ENCODE results near the gene OR10S1.
A peak's percentile ranks its signal among the peaks of the same experiment; 100 is the strongest.

OR10S1 gene

DNA sequence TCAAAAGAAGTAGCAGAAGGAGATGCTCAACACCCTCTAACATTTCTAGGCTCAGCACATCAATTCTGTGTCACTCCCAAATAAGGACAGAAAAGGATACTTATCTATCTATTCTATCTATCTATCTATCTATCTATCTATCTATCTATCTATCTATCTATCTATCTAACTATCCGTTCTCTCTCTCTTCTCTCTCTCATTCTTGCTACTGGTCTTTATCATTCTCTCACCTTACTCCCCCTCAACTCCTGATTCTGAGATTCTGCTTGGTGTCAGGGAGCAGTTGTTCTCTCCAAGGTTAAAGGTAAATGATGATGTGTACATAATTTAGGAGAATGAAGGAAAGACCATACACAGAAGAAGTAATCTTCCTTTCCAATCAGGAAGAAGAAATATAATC is 17.5 kb upstream of the OR10S1 start, which contains the start of gene OR10G6:
OR10G6 (minus strand) TSS at position 43 of the 400 bp plus-strand sequence; CDS start at position 43, 0 bp downstream.
- Histone ChIP-seq H4K8ac (ENCODE audit: low read length) (no peak within 1 kb of the TSS), H2AK5ac (ENCODE audit: low read length, severe bottlenecking) (no peak within 1 kb of the TSS), H3K4me3 (ENCODE audit: insufficient read depth in 1 of 2, low read depth in 1 of 2, low read length in 2 of 2) (no peak within 1 kb of the TSS), H3K4me2 (ENCODE audit: low read length, poor library complexity, severe bottlenecking) (no peak within 1 kb of the TSS), H3K4ac (ENCODE audit: low read depth in 1 of 2, low read length in 2 of 2) (no peak within 1 kb of the TSS), H3K18ac (ENCODE audit: low read depth in 1 of 2, low read length in 2 of 2) (no peak within 1 kb of the TSS), H3K27me3 (ENCODE audit: control insufficient read depth in 1 of 2, insufficient read depth in 1 of 2, low read length in 2 of 2) (no peaks in the 10 kb centered on the region), H3K36me3 (ENCODE audit: control insufficient read depth in 1 of 2, insufficient read depth in 2 of 2, low read depth in 1 of 2, low read length in 2 of 2) (no peaks in the 10 kb centered on the region), H2BK5ac (ENCODE audit: low read depth, low read length, poor library complexity, severe bottlenecking) (no peak within 1 kb of the TSS), H3K9me3 (ENCODE audit: control insufficient read depth, low read length) (peaks cover 2% of the 10 kb centered on the region), H2BK12ac (ENCODE audit: low read length in 2 of 2) (no peak within 1 kb of the TSS), H3K27ac (ENCODE audit: low read length, poor library complexity, severe bottlenecking) (no peak within 1 kb of the TSS), H3K4me1 (ENCODE audit: control insufficient read depth, insufficient read depth, low read depth, low read length) (no peaks in the 10 kb centered on the region), H2BK15ac (ENCODE audit: low read depth, poor library complexity, severe bottlenecking) (no peak within 1 kb of the TSS), H3K9ac (ENCODE audit: low read length) (no peak within 1 kb of the TSS), H2AFZ (ENCODE audit: low read depth, low read length) (no peak within 1 kb of the TSS), H3K14ac (ENCODE audit: low read length in 2 of 2) (no peak within 1 kb of the TSS), H4K91ac (ENCODE audit: low read length) (no peak within 1 kb of the TSS), H3K23ac (ENCODE audit: low read length in 2 of 2) (no peak within 1 kb of the TSS), H2BK120ac (ENCODE audit: low read depth, low read length) (no peak within 1 kb of the TSS), H3K79me1 (replicated peaks; ENCODE audit: low read length, poor library complexity, severe bottlenecking) (no peaks in the 10 kb centered on the region)
- DNase-seq: no peak
- WGBS: 71% methylated on average over 1 of the region's 1 CpG

DNA sequence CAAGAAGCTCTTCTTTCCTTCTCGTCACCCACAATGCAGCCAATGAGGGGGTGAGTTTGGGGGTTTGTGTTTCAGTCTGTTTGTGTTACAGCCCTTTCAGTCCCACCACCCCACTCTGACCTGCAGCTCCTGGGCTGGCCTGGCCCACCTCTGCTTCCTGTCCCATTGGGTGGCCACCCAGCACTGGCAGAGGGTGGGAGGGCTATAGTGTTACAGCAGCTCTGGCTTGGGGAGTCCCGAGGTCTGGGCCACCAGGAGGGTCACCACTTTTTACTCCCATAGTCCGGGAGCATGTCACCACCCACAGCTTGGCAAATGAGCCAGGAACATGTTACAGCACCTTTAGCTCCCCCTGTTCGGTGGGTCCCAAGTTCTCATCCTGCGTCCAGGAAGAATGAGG is 1.7 kb upstream of the OR10S1 start:
- no peak for DNase-seq
- H3K4me1 ChIP-seq (ENCODE audit: control insufficient read depth, insufficient read depth, low read depth, low read length): no peaks in the 10 kb centered on the region
- peaks cover 4% of the 10 kb centered on the region for H3K9me3 ChIP-seq (ENCODE audit: control insufficient read depth, low read length)
- no peak overlapping the region for H3K4me2 ChIP-seq (ENCODE audit: low read length, poor library complexity, severe bottlenecking)
- no peak overlapping the region for H3K18ac ChIP-seq (ENCODE audit: low read depth in 1 of 2, low read length in 2 of 2)
- no peak overlapping the region for H4K8ac ChIP-seq (ENCODE audit: low read length)
- no peak overlapping the region for H3K9ac ChIP-seq (ENCODE audit: low read length)
- H3K79me1 ChIP-seq (replicated peaks; ENCODE audit: low read length, poor library complexity, severe bottlenecking): no peaks in the 10 kb centered on the region
- no peak overlapping the region for H4K91ac ChIP-seq (ENCODE audit: low read length)
- peak overlapping the region in 1 of 2 experiments; percentile 61 for H3K14ac ChIP-seq (ENCODE audit: low read length in 2 of 2)
- no peak overlapping the region for H2BK15ac ChIP-seq (ENCODE audit: low read depth, poor library complexity, severe bottlenecking)
- H3K23ac ChIP-seq (ENCODE audit: low read length in 2 of 2): no peak overlapping the region
- no peak overlapping the region for H2AFZ ChIP-seq (ENCODE audit: low read depth, low read length)
- no peak overlapping the region for H3K4ac ChIP-seq (ENCODE audit: low read depth in 1 of 2, low read length in 2 of 2)
- no peak overlapping the region for H2AK5ac ChIP-seq (ENCODE audit: low read length, severe bottlenecking)
- 86% methylated on average over 4 of the region's 5 CpGs for WGBS
- H2BK120ac ChIP-seq (ENCODE audit: low read depth, low read length): no peak overlapping the region
- H2BK12ac ChIP-seq (ENCODE audit: low read length in 2 of 2): no peak overlapping the region
- no peak overlapping the region for H2BK5ac ChIP-seq (ENCODE audit: low read depth, low read length, poor library complexity, severe bottlenecking)
- H3K27ac ChIP-seq (ENCODE audit: low read length, poor library complexity, severe bottlenecking): no peak overlapping the region
- H3K27me3 ChIP-seq (ENCODE audit: control insufficient read depth in 1 of 2, insufficient read depth in 1 of 2, low read length in 2 of 2): no peaks in the 10 kb centered on the region
- H3K36me3 ChIP-seq (ENCODE audit: control insufficient read depth in 1 of 2, insufficient read depth in 2 of 2, low read depth in 1 of 2, low read length in 2 of 2): no peaks in the 10 kb centered on the region
- H3K4me3 ChIP-seq (ENCODE audit: insufficient read depth in 1 of 2, low read depth in 1 of 2, low read length in 2 of 2): no peak overlapping the region

DNA sequence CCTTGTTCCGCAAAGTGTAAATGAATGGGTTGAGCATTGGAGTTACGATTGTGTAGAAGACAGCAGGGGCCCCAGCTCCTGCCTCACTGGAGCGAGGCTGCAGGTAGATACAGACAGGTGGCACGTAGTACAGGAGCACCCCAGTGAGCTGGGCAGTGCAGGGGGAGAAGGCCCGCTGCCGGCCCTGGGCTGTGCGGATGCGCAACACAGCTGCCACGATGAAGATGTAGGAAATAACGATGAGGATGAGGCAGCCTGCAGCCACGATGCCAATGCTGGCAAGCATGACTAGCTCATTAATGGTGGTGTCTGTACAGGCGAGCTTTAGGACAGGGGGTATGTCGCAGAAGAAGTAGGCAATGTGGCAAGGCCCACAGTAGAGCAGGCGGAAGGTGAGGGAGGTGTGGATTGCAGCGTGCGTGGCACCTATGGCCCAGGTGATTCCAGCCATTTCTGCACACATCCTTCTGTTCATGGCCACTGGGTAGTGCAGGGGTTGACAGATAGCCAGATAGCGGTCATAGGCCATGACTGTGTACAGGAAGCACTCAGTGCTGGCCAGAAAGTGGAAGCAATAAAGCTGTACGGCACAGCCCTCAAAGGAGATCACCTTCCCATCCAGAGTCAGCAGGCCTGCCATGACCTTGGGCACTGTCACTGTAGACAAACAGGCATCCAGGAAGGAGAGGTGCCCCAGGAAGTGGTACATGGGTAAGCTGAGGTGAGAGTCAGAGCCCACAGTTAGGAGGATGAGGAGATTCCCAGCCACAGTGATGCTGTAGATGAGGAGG is 616 bp downstream of the OR10S1 start:
- Histone ChIP-seq H2BK5ac (ENCODE audit: low read depth, low read length, poor library complexity, severe bottlenecking) (no peak overlapping the region), H2BK15ac (ENCODE audit: low read depth, poor library complexity, severe bottlenecking) (no peak overlapping the region), H3K18ac (ENCODE audit: low read depth in 1 of 2, low read length in 2 of 2) (no peak overlapping the region), H3K14ac (ENCODE audit: low read length in 2 of 2) (peak overlapping the region in 1 of 2 experiments; percentile 22), H3K4me3 (ENCODE audit: insufficient read depth in 1 of 2, low read depth in 1 of 2, low read length in 2 of 2) (no peak overlapping the region), H4K8ac (ENCODE audit: low read length) (no peak overlapping the region), H2AFZ (ENCODE audit: low read depth, low read length) (no peak overlapping the region), H3K9ac (ENCODE audit: low read length) (no peak overlapping the region), H3K79me1 (replicated peaks; ENCODE audit: low read length, poor library complexity, severe bottlenecking) (no peaks in the 10 kb centered on the region), H2AK5ac (ENCODE audit: low read length, severe bottlenecking) (no peak overlapping the region), H3K36me3 (ENCODE audit: control insufficient read depth in 1 of 2, insufficient read depth in 2 of 2, low read depth in 1 of 2, low read length in 2 of 2) (no peaks in the 10 kb centered on the region), H3K27ac (ENCODE audit: low read length, poor library complexity, severe bottlenecking) (no peak overlapping the region), H3K4ac (ENCODE audit: low read depth in 1 of 2, low read length in 2 of 2) (no peak overlapping the region), H4K91ac (ENCODE audit: low read length) (no peak overlapping the region), H3K4me1 (ENCODE audit: control insufficient read depth, insufficient read depth, low read depth, low read length) (no peaks in the 10 kb centered on the region), H3K9me3 (ENCODE audit: control insufficient read depth, low read length) (no peaks in the 10 kb centered on the region), H3K4me2 (ENCODE audit: low read length, poor library complexity, severe bottlenecking) (no peak overlapping the region), H2BK120ac (ENCODE audit: low read depth, low read length) (no peak overlapping the region), H2BK12ac (ENCODE audit: low read length in 2 of 2) (no peak overlapping the region), H3K27me3 (ENCODE audit: control insufficient read depth in 1 of 2, insufficient read depth in 1 of 2, low read length in 2 of 2) (no peaks in the 10 kb centered on the region), H3K23ac (ENCODE audit: low read length in 2 of 2) (no peak overlapping the region)
- DNase-seq: no peak
- WGBS: 86% methylated on average over 18 of the region's 18 CpGs

DNA sequence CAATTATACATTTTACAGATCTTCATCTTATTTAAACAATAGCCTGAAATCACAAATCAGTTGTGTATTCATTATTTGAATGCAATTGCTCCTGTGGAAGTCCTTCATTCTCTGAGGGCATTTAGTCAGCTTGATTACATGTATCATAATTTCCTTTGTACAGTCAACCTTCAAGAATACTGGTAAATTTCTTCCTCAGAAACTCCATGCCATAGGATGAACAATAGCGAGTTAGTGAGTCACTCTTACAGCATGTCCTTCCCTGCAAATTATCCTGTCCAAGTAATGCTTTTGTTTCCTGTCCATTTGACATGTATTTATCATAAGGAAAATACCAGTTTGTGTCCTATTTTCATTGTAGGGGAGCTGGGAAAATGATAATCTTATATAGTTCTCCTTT is 3.8 kb downstream of the OR10S1 start:
- no peak overlapping the region for H3K14ac ChIP-seq (ENCODE audit: low read length in 2 of 2)
- DNase-seq: peak; percentile 5
- no peaks in the 10 kb centered on the region for H3K79me1 ChIP-seq (replicated peaks; ENCODE audit: low read length, poor library complexity, severe bottlenecking)
- no peak overlapping the region for H3K18ac ChIP-seq (ENCODE audit: low read depth in 1 of 2, low read length in 2 of 2)
- H3K9me3 ChIP-seq (ENCODE audit: control insufficient read depth, low read length): peaks cover 11% of the 10 kb centered on the region
- no peak overlapping the region for H2BK15ac ChIP-seq (ENCODE audit: low read depth, poor library complexity, severe bottlenecking)
- no peak overlapping the region for H4K8ac ChIP-seq (ENCODE audit: low read length)
- no peak overlapping the region for H2BK12ac ChIP-seq (ENCODE audit: low read length in 2 of 2)
- no peak overlapping the region for H3K9ac ChIP-seq (ENCODE audit: low read length)
- no peak overlapping the region for H2AK5ac ChIP-seq (ENCODE audit: low read length, severe bottlenecking)
- no peak overlapping the region for H2BK120ac ChIP-seq (ENCODE audit: low read depth, low read length)
- H2BK5ac ChIP-seq (ENCODE audit: low read depth, low read length, poor library complexity, severe bottlenecking): no peak overlapping the region
- H2AFZ ChIP-seq (ENCODE audit: low read depth, low read length): no peak overlapping the region
- no peaks in the 10 kb centered on the region for H3K27me3 ChIP-seq (ENCODE audit: control insufficient read depth in 1 of 2, insufficient read depth in 1 of 2, low read length in 2 of 2)
- H3K4me3 ChIP-seq (ENCODE audit: insufficient read depth in 1 of 2, low read depth in 1 of 2, low read length in 2 of 2): no peak overlapping the region
- H3K36me3 ChIP-seq (ENCODE audit: control insufficient read depth in 1 of 2, insufficient read depth in 2 of 2, low read depth in 1 of 2, low read length in 2 of 2): no peaks in the 10 kb centered on the region
- WGBS: 11% methylated on average over 1 of the region's 1 CpG
- H3K27ac ChIP-seq (ENCODE audit: low read length, poor library complexity, severe bottlenecking): no peak overlapping the region
- no peak overlapping the region for H4K91ac ChIP-seq (ENCODE audit: low read length)
- H3K4ac ChIP-seq (ENCODE audit: low read depth in 1 of 2, low read length in 2 of 2): no peak overlapping the region
- H3K4me1 ChIP-seq (ENCODE audit: control insufficient read depth, insufficient read depth, low read depth, low read length): no peaks in the 10 kb centered on the region
- no peak overlapping the region for H3K23ac ChIP-seq (ENCODE audit: low read length in 2 of 2)
- H3K4me2 ChIP-seq (ENCODE audit: low read length, poor library complexity, severe bottlenecking): no peak overlapping the region

Data from mesenchymal stem cell (in vitro differentiated cells and primary cell).